Measurements from ENCODE around the gene CENPQ.

Gene CENPQ

GRCh38 chr6:49430866-49431265 lies 32.3 kb upstream of the CENPQ start:
- CTCF ChIA-PET: no interaction called here
- no peak for TF ChIP-seq ARNT (IDR thresholded peaks at IDR 0.05)
- no peak for TF ChIP-seq L3MBTL2 (conservative IDR thresholded peaks at IDR 0.05)
- no peak for TF ChIP-seq TARDBP (IDR thresholded peaks at IDR 0.05)
- no peak for TF ChIP-seq ELF4 (IDR thresholded peaks at IDR 0.05)
- no peak for TF ChIP-seq HDGF (IDR thresholded peaks at IDR 0.05; ENCODE audit: borderline replicate concordance)
- no peak for TF ChIP-seq ZNF384 (IDR thresholded peaks at IDR 0.05)
- POLR2A ChIA-PET: no interaction called here
- DNase-seq (ENCODE audit: extremely low spot score): no peak

- TF ChIP-seq ELF4 (IDR thresholded peaks at IDR 0.05) (no peak), SUZ12 (IDR thresholded peaks at IDR 0.05) (no peak), CTBP1 (IDR thresholded peaks at IDR 0.05; ENCODE audit: borderline replicate concordance) (no peak), TARDBP (IDR thresholded peaks at IDR 0.05) (no peak), PKNOX1 (IDR thresholded peaks at IDR 0.05) (no peak), SP1 (IDR thresholded peaks at IDR 0.05) (no peak), FOXK2 (IDR thresholded peaks at IDR 0.05) (no peak), L3MBTL2 (conservative IDR thresholded peaks at IDR 0.05) (no peak), BHLHE40 (IDR thresholded peaks at IDR 0.05; ENCODE audit: borderline replicate concordance) (no peak), NFRKB (IDR thresholded peaks at IDR 0.05) (no peak), LEF1 (IDR thresholded peaks at IDR 0.05; ENCODE audit: borderline replicate concordance) (no peak), ARNT (IDR thresholded peaks at IDR 0.05) (no peak), ZNF384 (IDR thresholded peaks at IDR 0.05) (no peak), FOXM1 (IDR thresholded peaks at IDR 0.05; ENCODE audit: borderline replicate concordance) (no peak), HDGF (IDR thresholded peaks at IDR 0.05; ENCODE audit: borderline replicate concordance) (no peak), FOXA1 (IDR thresholded peaks at IDR 0.05) (no peak)
- ChIA-PET CTCF (no interaction called here), POLR2A (no interaction called here)
- DNase-seq (ENCODE audit: extremely low spot score): peak; percentile 11
Observed at GRCh38 chr6:49453221-49453620, 9.9 kb upstream of the CENPQ start.

GRCh38 chr6:49454787-49455709 lies 8.1 kb upstream of the CENPQ start:
- CTCF ChIA-PET: interaction anchor here (0.6 kb wide), 1 partner anchor 965 kb away, joined by 3 read pairs; no protein-coding TSS in a partner anchor

GRCh38 chr6:49457771-49458170 lies 5.4 kb upstream of the CENPQ start:
- POLR2A ChIA-PET: no interaction called here
- TF ChIP-seq SUZ12 (IDR thresholded peaks at IDR 0.05): no peak
- TF ChIP-seq FOXK2 (IDR thresholded peaks at IDR 0.05): no peak
- no peak for TF ChIP-seq CTBP1 (IDR thresholded peaks at IDR 0.05; ENCODE audit: borderline replicate concordance)
- no peak for TF ChIP-seq ZNF384 (IDR thresholded peaks at IDR 0.05)
- TF ChIP-seq PKNOX1 (IDR thresholded peaks at IDR 0.05): no peak
- TF ChIP-seq FOXM1 (IDR thresholded peaks at IDR 0.05; ENCODE audit: borderline replicate concordance): no peak
- TF ChIP-seq LEF1 (IDR thresholded peaks at IDR 0.05; ENCODE audit: borderline replicate concordance): no peak
- TF ChIP-seq ELF4 (IDR thresholded peaks at IDR 0.05): no peak
- CTCF ChIA-PET: no interaction called here

More at GRCh38 chr6:49454787-49455709, 8.1 kb upstream of the CENPQ start:
- no peak for DNase-seq (ENCODE audit: extremely low spot score)
- POLR2A ChIA-PET: no interaction called here
- TF ChIP-seq SP1 (IDR thresholded peaks at IDR 0.05) (no peak), ZNF384 (IDR thresholded peaks at IDR 0.05) (no peak), FOXA1 (IDR thresholded peaks at IDR 0.05) (no peak), FOXK2 (IDR thresholded peaks at IDR 0.05) (no peak), NFRKB (IDR thresholded peaks at IDR 0.05) (no peak), PKNOX1 (IDR thresholded peaks at IDR 0.05) (no peak), TARDBP (IDR thresholded peaks at IDR 0.05) (no peak), ELF4 (IDR thresholded peaks at IDR 0.05) (no peak), FOXM1 (IDR thresholded peaks at IDR 0.05; ENCODE audit: borderline replicate concordance) (no peak), HDGF (IDR thresholded peaks at IDR 0.05; ENCODE audit: borderline replicate concordance) (no peak), L3MBTL2 (conservative IDR thresholded peaks at IDR 0.05) (no peak), LEF1 (IDR thresholded peaks at IDR 0.05; ENCODE audit: borderline replicate concordance) (no peak), BHLHE40 (IDR thresholded peaks at IDR 0.05; ENCODE audit: borderline replicate concordance) (no peak), ARNT (IDR thresholded peaks at IDR 0.05) (no peak), SUZ12 (IDR thresholded peaks at IDR 0.05) (no peak), CTBP1 (IDR thresholded peaks at IDR 0.05; ENCODE audit: borderline replicate concordance) (no peak)

GRCh38 chr6:49462071-49462470 lies 1.1 kb upstream of the CENPQ start:
- DNase-seq (ENCODE audit: extremely low spot score): no peak
- TF ChIP-seq LEF1 (IDR thresholded peaks at IDR 0.05; ENCODE audit: borderline replicate concordance) (no peak), L3MBTL2 (conservative IDR thresholded peaks at IDR 0.05) (no peak), HDGF (IDR thresholded peaks at IDR 0.05; ENCODE audit: borderline replicate concordance) (no peak), ARNT (IDR thresholded peaks at IDR 0.05) (no peak), FOXK2 (IDR thresholded peaks at IDR 0.05) (no peak), ZNF384 (IDR thresholded peaks at IDR 0.05) (no peak), NFRKB (IDR thresholded peaks at IDR 0.05) (no peak), TARDBP (IDR thresholded peaks at IDR 0.05) (no peak), FOXM1 (IDR thresholded peaks at IDR 0.05; ENCODE audit: borderline replicate concordance) (no peak), BHLHE40 (IDR thresholded peaks at IDR 0.05; ENCODE audit: borderline replicate concordance) (no peak), SUZ12 (IDR thresholded peaks at IDR 0.05) (no peak), PKNOX1 (IDR thresholded peaks at IDR 0.05) (no peak), ELF4 (IDR thresholded peaks at IDR 0.05) (no peak), CTBP1 (IDR thresholded peaks at IDR 0.05; ENCODE audit: borderline replicate concordance) (no peak), SP1 (IDR thresholded peaks at IDR 0.05) (no peak), FOXA1 (IDR thresholded peaks at IDR 0.05) (no peak)
- ChIA-PET POLR2A (no interaction called here), CTCF (no interaction called here)

More at GRCh38 chr6:49457771-49458170, 5.4 kb upstream of the CENPQ start:
- no peak for DNase-seq (ENCODE audit: extremely low spot score)

All from HEK293T (cell line).